SK-N-SH treated with all-trans-retinoic acid at 6 μM for 48 hours (cell line): ENCODE data around the gene MKX.

Experiments
- ARNTL ChIP-seq: fragments of 450-650 bp; formaldehyde crosslinking; IDR thresholded peaks from 2 replicates; pipeline ENCODE4 v1.5.0; 2020; ENCODE audit warnings: low read depth, mild to moderate bottlenecking, moderate library complexity, borderline replicate concordance
- CSDC2 ChIP-seq: fragments of 250-450 bp; sonication (Bioruptor Pico); IDR thresholded peaks from 2 replicates; pipeline ENCODE4 v1.5.0; 2020; ENCODE audit warnings: mild to moderate bottlenecking, moderate library complexity
- CSRNP3 ChIP-seq: fragments of 250-450 bp; sonication (Bioruptor Pico); IDR thresholded peaks from 2 replicates; pipeline ENCODE4 v1.5.1; 2021; ENCODE audit warnings: mild to moderate bottlenecking, moderate library complexity
- GLIS3 ChIP-seq: fragments of 250-450 bp; sonication (Bioruptor Pico); IDR thresholded peaks from 2 replicates; pipeline ENCODE4 v1.5.0; 2020; ENCODE audit warnings: mild to moderate bottlenecking, moderate library complexity
- ISL1 ChIP-seq: fragments of 250-450 bp; sonication (Bioruptor Pico); IDR thresholded peaks from 2 replicates; pipeline ENCODE4 v2.1.2; 2022; ENCODE audit warnings: mild to moderate bottlenecking, moderate library complexity
- PATZ1 ChIP-seq: fragments of 250-450 bp; sonication (Bioruptor Pico); IDR thresholded peaks from 2 replicates; pipeline ENCODE4 v1.8.0; 2020; ENCODE audit warnings: mild to moderate bottlenecking, moderate library complexity, borderline replicate concordance
- TCF4 ChIP-seq: fragments of 250-450 bp; sonication (Bioruptor Pico); IDR thresholded peaks from 2 replicates; pipeline ENCODE4 v1.8.0; 2021; ENCODE audit warnings: mild to moderate bottlenecking, moderate library complexity, borderline replicate concordance
- ZFP3 ChIP-seq: fragments of 250-450 bp; sonication (Bioruptor Pico); IDR thresholded peaks from 2 replicates; pipeline ENCODE4 v1.5.0; 2020; ENCODE audit warnings: mild to moderate bottlenecking, moderate library complexity
- ZFP30 ChIP-seq: fragments of 450-650 bp; formaldehyde crosslinking; IDR thresholded peaks from 2 replicates; pipeline ENCODE4 v1.5.0; 2022; ENCODE audit warnings: mild to moderate bottlenecking, moderate library complexity
- ZNF70 ChIP-seq: fragments of 450-650 bp; formaldehyde crosslinking; IDR thresholded peaks from 2 replicates; pipeline ENCODE4 v1.5.0; 2020; ENCODE audit warnings: mild to moderate bottlenecking, moderate library complexity

- TF ChIP-seq CSRNP3 (CRISPR knock-in tag) (no peak), ISL1 (CRISPR knock-in tag) (no peak), TCF4 (no peak), PATZ1 (no peak), GLIS3 (no peak), ZNF70 (CRISPR knock-in tag) (no peak), CSDC2 (CRISPR knock-in tag) (no peak), ZFP30 (CRISPR knock-in tag) (no peak), ARNTL (CRISPR knock-in tag) (no peak), ZFP3 (CRISPR knock-in tag) (no peak)
Measured at GRCh38 chr10:27792216-27792615, 46.6 kb upstream of the MKX start.
